Osteocyte (in vitro differentiated cells): ENCODE results near the gene INPP4A. TPM values are rescaled to one million over a fixed set of nuclear protein-coding genes. Genes with fewer than 3 reads are reported as not detected.

Source experiments
- DNase-seq: peaks from one replicate; pipeline ENCODE4 v3.0.0; 2021; ENCODE audit warnings: mixed read lengths; ENCODE audit not compliant: unreplicated experiment; ENCODE audit errors: extremely low spot score
- H3K27ac Mint-ChIP-seq: one replicate; pipeline ENCODE4 v1.8.0; 2021; ENCODE audit warnings: mild to moderate bottlenecking, mixed read lengths; ENCODE audit not compliant: unreplicated experiment
- H3K27me3 Mint-ChIP-seq: one replicate; pipeline ENCODE4 v1.8.0; 2021; ENCODE audit warnings: mixed read lengths; ENCODE audit not compliant: unreplicated experiment
- H3K36me3 Mint-ChIP-seq: one replicate; pipeline ENCODE4 v1.8.0; 2021; ENCODE audit warnings: mixed read lengths; ENCODE audit not compliant: unreplicated experiment
- H3K4me1 Mint-ChIP-seq: one replicate; pipeline ENCODE4 v1.8.0; 2021; ENCODE audit warnings: mixed read lengths; ENCODE audit not compliant: unreplicated experiment
- H3K4me3 Mint-ChIP-seq: one replicate; pipeline ENCODE4 v1.8.0; 2021; ENCODE audit warnings: mild to moderate bottlenecking, moderate library complexity, mixed read lengths; ENCODE audit not compliant: unreplicated experiment
- H3K9me3 Mint-ChIP-seq: one replicate; pipeline ENCODE4 v1.8.0; 2021; ENCODE audit warnings: mixed read lengths; ENCODE audit not compliant: unreplicated experiment
- CTCF ChIP-seq: fragments of 200-600 bp; sonication (generic); IDR thresholded peaks from 2 replicates; pipeline ENCODE4 v1.5.0; 2021; ENCODE audit warnings: antibody characterized with exemption, mild to moderate bottlenecking, moderate library complexity
- total RNA-seq: library from RNA; stranded (reverse); gene quantifications from 2 replicates; pipeline ENCODE4 v1.2.1, GENCODE V29; 2021

The INPP4A gene
- total RNA-seq, 1 donor from 2014 or later = 31.4 TPM

- Mint-ChIP-seq H3K4me3 (no peak overlapping the region), H3K27me3 (no peaks in the 10 kb centered on the region), H3K36me3 (no peaks in the 10 kb centered on the region), H3K4me1 (peaks cover 17% of the 10 kb centered on the region), H3K27ac (no peak overlapping the region), H3K9me3 (no peaks in the 10 kb centered on the region)
- DNase-seq = no peak
- TF ChIP-seq CTCF = no peak
Observed at GRCh38 chr2:98489971-98490962, 45.6 kb downstream of the INPP4A start.

GRCh38 chr2:98492441-98492840, 47.8 kb downstream of the INPP4A start:
- H3K36me3 Mint-ChIP-seq = no peaks in the 10 kb centered on the region
- H3K27me3 Mint-ChIP-seq = no peaks in the 10 kb centered on the region
- no peak for DNase-seq
- no peak overlapping the region for H3K27ac Mint-ChIP-seq
- no peak overlapping the region for H3K4me3 Mint-ChIP-seq
- TF ChIP-seq CTCF = no peak
- H3K4me1 Mint-ChIP-seq = peaks cover 14% of the 10 kb centered on the region
- H3K9me3 Mint-ChIP-seq = no peaks in the 10 kb centered on the region

- Mint-ChIP-seq H3K4me1 (peaks cover 16% of the 10 kb centered on the region), H3K27ac (no peak overlapping the region), H3K27me3 (no peaks in the 10 kb centered on the region), H3K9me3 (no peaks in the 10 kb centered on the region), H3K36me3 (no peaks in the 10 kb centered on the region), H3K4me3 (no peak overlapping the region)
- no peak for TF ChIP-seq CTCF
- no peak for DNase-seq
Observed at GRCh38 chr2:98494699-98495098, 50.0 kb downstream of the INPP4A start.

GRCh38 chr2:98496750-98497493, 52.3 kb downstream of the INPP4A start:
- TF ChIP-seq CTCF = no peak
- Mint-ChIP-seq H3K27me3 (no peaks in the 10 kb centered on the region), H3K27ac (no peak overlapping the region), H3K36me3 (no peaks in the 10 kb centered on the region), H3K4me1 (peaks cover 12% of the 10 kb centered on the region), H3K9me3 (no peaks in the 10 kb centered on the region), H3K4me3 (no peak overlapping the region)
- DNase-seq = no peak
